Measurements from ENCODE around the gene FAF1.

Gene FAF1

GRCh38 chr1:50430010-50430405, 530.1 kb downstream of the FAF1 start:
- no peak for DNase-seq

GRCh38 chr1:50427818-50428779, 532.0 kb downstream of the FAF1 start:
- no peak for DNase-seq

GRCh38 chr1:50427086-50427817, 532.8 kb downstream of the FAF1 start:
- DNase-seq, result no peak

GRCh38 chr1:50426702-50427085, 533.4 kb downstream of the FAF1 start:
- DNase-seq, result no peak

- DNase-seq, result no peak
These were observed 533.9 kb downstream of the FAF1 start for GRCh38 chr1:50426108-50426700.

- DNase-seq, result no peak
These were observed 534.5 kb downstream of the FAF1 start for GRCh38 chr1:50425376-50426107.

GRCh38 chr1:50424884-50425375, 535.1 kb downstream of the FAF1 start:
- no peak for DNase-seq

GRCh38 chr1:50424045-50424883, 535.8 kb downstream of the FAF1 start:
- no peak for DNase-seq

GRCh38 chr1:50423670-50424000, 536.4 kb downstream of the FAF1 start:
- no peak for DNase-seq

GRCh38 chr1:50422946-50423669, 537.0 kb downstream of the FAF1 start, which contains the start of gene DMRTA2:
DMRTA2 (minus strand) TSS chr1:50423443; CDS start chr1:50421536, 1,907 bp downstream.
- DNase-seq, result peak in 15 of 51 donors; percentile 6 to 35 (median 21)

- DNase-seq, result no peak
These were observed 537.5 kb downstream of the FAF1 start for GRCh38 chr1:50422675-50422945.

GRCh38 chr1:50421768-50422674, 538.0 kb downstream of the FAF1 start:
- DNase-seq, result no peak

- DNase-seq, result no peak
These were observed 538.7 kb downstream of the FAF1 start for GRCh38 chr1:50421366-50421748.

GRCh38 chr1:50420689-50421365, 539.2 kb downstream of the FAF1 start:
- no peak for DNase-seq

GRCh38 chr1:50419907-50420677, 540.0 kb downstream of the FAF1 start:
- DNase-seq, result no peak

- no peak for DNase-seq
These were observed 540.7 kb downstream of the FAF1 start for GRCh38 chr1:50419192-50419906.

- DNase-seq, result no peak
These were observed 541.4 kb downstream of the FAF1 start for GRCh38 chr1:50418600-50419109.

Data from hypothalamus (tissue), 51 donors.